Fibroblast of mammary gland (primary cell): Measurements from ENCODE around the gene C2orf92.

ENCODE experiments used
- DNase-seq: peaks from one replicate; pipeline ENCODE4 v3.0.0-alpha.2; 2010; ENCODE audit warnings: low read depth
- H3K4me3 ChIP-seq: 2 replicates; pipeline ENCODE4 v1.5.1; 2011; ENCODE audit warnings: low read depth, mild to moderate bottlenecking, low read length, moderate library complexity; ENCODE audit not compliant: control insufficient read depth
- CTCF ChIP-seq: conservative IDR thresholded peaks from 2 replicates; pipeline ENCODE4 v1.5.1; 2011; ENCODE audit warnings: low read depth, low read length, inconsistent platforms; ENCODE audit not compliant: control insufficient read depth, insufficient read depth

Gene C2orf92

GRCh38 chr2:97646977-97647376 lies 22.5 kb upstream of the C2orf92 start:
- peak overlapping the region; percentile 96 for H3K4me3 ChIP-seq
- no peak for DNase-seq
- TF ChIP-seq CTCF = no peak

GRCh38 chr2:97651114-97651513 lies 18.4 kb upstream of the C2orf92 start:
- DNase-seq = no peak
- no peak for TF ChIP-seq CTCF
- H3K4me3 ChIP-seq = no peak overlapping the region

- TF ChIP-seq CTCF = no peak
- no peak for DNase-seq
- H3K4me3 ChIP-seq = no peak overlapping the region
Measured at GRCh38 chr2:97653473-97653872, 16.0 kb upstream of the C2orf92 start.

- H3K4me3 ChIP-seq = no peak overlapping the region
- DNase-seq = no peak
- no peak for TF ChIP-seq CTCF
Measured at GRCh38 chr2:97653874-97654273, 15.6 kb upstream of the C2orf92 start.

GRCh38 chr2:97654309-97654708 lies 15.2 kb upstream of the C2orf92 start:
- TF ChIP-seq CTCF = no peak
- H3K4me3 ChIP-seq = no peak overlapping the region
- no peak for DNase-seq

- H3K4me3 ChIP-seq = no peak overlapping the region
- no peak for DNase-seq
- no peak for TF ChIP-seq CTCF
Measured at GRCh38 chr2:97654791-97655190, 14.7 kb upstream of the C2orf92 start.

GRCh38 chr2:97656129-97656755 lies 13.3 kb upstream of the C2orf92 start:
- no peak overlapping the region for H3K4me3 ChIP-seq
- TF ChIP-seq CTCF = no peak
- DNase-seq = no peak
